ENCODE measurements around the gene ARHGEF11.

ARHGEF11 gene

GRCh38 chr1:156892190-156893047, 153.1 kb downstream of the ARHGEF11 start:
- DNase-seq, result peak; percentile 72

- DNase-seq, result peak; percentile 49
These were observed 155.6 kb downstream of the ARHGEF11 start for GRCh38 chr1:156889802-156890580.

- DNase-seq, result no peak
These were observed 157.8 kb downstream of the ARHGEF11 start for GRCh38 chr1:156887734-156888133.

- DNase-seq, result no peak
These were observed 158.2 kb downstream of the ARHGEF11 start for GRCh38 chr1:156887317-156887716.

- DNase-seq, result no peak
These were observed 158.8 kb downstream of the ARHGEF11 start for GRCh38 chr1:156886583-156887281.

GRCh38 chr1:156885880-156886355, 159.6 kb downstream of the ARHGEF11 start:
- DNase-seq, result no peak

GRCh38 chr1:156885314-156885713, 160.2 kb downstream of the ARHGEF11 start:
- DNase-seq, result no peak
